CD8-positive, alpha-beta memory T cell (primary cell): ENCODE results near the gene C5orf15. TPM values are rescaled to one million over a fixed set of nuclear protein-coding genes. Genes with fewer than 3 reads are reported as not detected.

Source experiments
- CTCF ChIA-PET: fragments of 350-600 bp; sonication (Branson Sonifier 250); formaldehyde crosslinking; loops from one replicate; lab custom pipeline; 2021; ENCODE audit warnings: antibody characterized with exemption; lab: Charles Lee
- POLR2A ChIA-PET: fragments of 350-600 bp; sonication (Branson Sonifier 250); formaldehyde crosslinking; loops from one replicate; lab custom pipeline; 2021; ENCODE audit warnings: antibody characterized with exemption; lab: Charles Lee
- DNase-seq, 5 donors: peaks; one replicate each; pipeline versions ENCODE4 v3.0.0 to v3.0.0-alpha.2; 2020 to 2022; ENCODE audit warnings: mixed read lengths in 1 of 5
- H3K27ac ChIP-seq: one replicate; pipeline ENCODE4 v1.7.0; 2013; ENCODE audit warnings: low read depth, mild to moderate bottlenecking, low read length, moderate library complexity
- H3K27me3 ChIP-seq: 2 replicates; pipeline ENCODE4 v1.7.0; 2013; ENCODE audit warnings: low read length, mild to moderate bottlenecking; ENCODE audit not compliant: insufficient read depth, poor library complexity, severe bottlenecking
- H3K36me3 ChIP-seq: 2 replicates; pipeline ENCODE4 v1.7.0; 2013; ENCODE audit warnings: mild to moderate bottlenecking, low read length, moderate library complexity; ENCODE audit not compliant: insufficient read depth
- H3K4me1 ChIP-seq: 2 replicates; pipeline ENCODE4 v1.7.0; 2013; ENCODE audit warnings: mild to moderate bottlenecking, low read length, moderate library complexity; ENCODE audit not compliant: insufficient read depth
- H3K4me3 ChIP-seq: 2 replicates; pipeline ENCODE4 v1.7.0; 2013; ENCODE audit warnings: mild to moderate bottlenecking, low read length
- H3K9me3 ChIP-seq: 2 replicates; pipeline ENCODE4 v1.7.0; 2013; ENCODE audit warnings: mild to moderate bottlenecking, low read length
- H3K27ac Mint-ChIP-seq, 8 donors: one replicate each; pipeline ENCODE4 v1.8.0; 2020 to 2021; ENCODE audit warnings: mixed read lengths in 8 of 8, mild to moderate bottlenecking in 6 of 8, inconsistent platforms in 3 of 8, moderate library complexity in 3 of 8
- H3K27me3 Mint-ChIP-seq, 2 donors: one replicate each; pipeline ENCODE4 v1.8.0; 2020 to 2021; ENCODE audit warnings: mixed read lengths in 2 of 2, mild to moderate bottlenecking in 1 of 2, moderate library complexity in 1 of 2
- H3K36me3 Mint-ChIP-seq, 3 donors: one replicate each; pipeline ENCODE4 v1.8.0; 2020 to 2021; ENCODE audit warnings: mixed read lengths in 3 of 3, inconsistent platforms in 1 of 3, mild to moderate bottlenecking in 1 of 3
- H3K4me1 Mint-ChIP-seq, 3 donors: one replicate each; pipeline ENCODE4 v1.8.0; 2020 to 2021; ENCODE audit warnings: mixed read lengths in 3 of 3, inconsistent platforms in 1 of 3, mild to moderate bottlenecking in 1 of 3
- H3K4me3 Mint-ChIP-seq, 7 donors: one replicate each; pipeline ENCODE4 v1.8.0; 2020 to 2021; ENCODE audit warnings: mixed read lengths in 7 of 7, mild to moderate bottlenecking in 6 of 7, moderate library complexity in 4 of 7, inconsistent platforms in 2 of 7
- H3K9me3 Mint-ChIP-seq, 5 donors: one replicate each; pipeline ENCODE4 v1.8.0; 2020 to 2022; ENCODE audit warnings: mixed read lengths in 5 of 5, mild to moderate bottlenecking in 3 of 5, moderate library complexity in 2 of 5, inconsistent platforms in 1 of 5
- polyA plus RNA-seq: library from polyadenylated mRNA; unstranded; fragments of 300-500 nt; fragmentation: Illumina TruSeq; gene quantifications from one replicate; pipeline ENCODE4 v1.2.3, GENCODE V29; 2021
- total RNA-seq, 2 experiments: library from RNA; stranded (reverse); gene quantifications; one replicate each; pipeline ENCODE4 v1.2.3, GENCODE V29; 2021

Gene C5orf15
- total and polyA plus RNA-seq, 3 experiments from 2014 or later = 21.7 to 25.4 (median 21.8) TPM

DNA sequence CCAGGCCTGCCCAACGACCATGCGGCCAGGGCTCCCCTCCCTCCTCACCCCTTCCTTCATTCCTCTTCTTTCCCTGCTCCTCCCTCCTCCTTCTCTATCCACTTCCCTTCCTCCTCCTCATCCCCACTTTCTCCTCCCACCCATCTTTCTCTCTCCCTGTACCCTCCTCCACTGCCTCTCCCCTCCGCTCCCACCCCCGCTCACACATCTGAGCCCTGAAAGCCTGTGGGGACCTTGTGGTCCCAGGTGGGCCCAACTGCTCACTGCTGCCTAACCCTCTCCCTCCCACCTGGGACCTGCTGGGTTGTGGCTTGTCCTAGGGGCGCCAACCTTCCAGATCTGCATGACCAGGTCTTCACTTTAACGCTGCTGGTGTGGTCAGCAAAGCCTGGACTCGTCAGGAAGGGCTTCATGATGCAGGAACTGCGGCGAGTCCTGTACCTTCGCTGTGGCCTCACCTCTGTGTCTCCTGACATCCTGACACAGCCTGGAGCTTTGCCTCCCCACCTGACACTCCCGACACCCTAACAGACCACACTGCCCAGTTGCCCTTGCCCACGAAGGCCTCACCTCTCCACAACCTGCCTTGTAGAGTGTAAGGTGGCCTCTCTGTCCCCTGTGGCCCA lies 34.6 kb downstream of the C5orf15 start:
- Histone ChIP-seq H3K27me3 (no peaks in the 10 kb centered on the region), H3K36me3 (no peaks in the 10 kb centered on the region), H3K4me1 (peaks cover 18% of the 10 kb centered on the region), H3K4me3 (no peak overlapping the region), H3K9me3 (no peaks in the 10 kb centered on the region), H3K27ac (no peak overlapping the region)
- Mint-ChIP-seq H3K4me1 (peaks cover 17 to 26% (median 19%) of the 10 kb centered on the region in 3 donors), H3K36me3 (no peaks in the 10 kb centered on the region), H3K9me3 (no peaks in the 10 kb centered on the region), H3K27ac (no peak overlapping the region), H3K27me3 (no peaks in the 10 kb centered on the region), H3K4me3 (no peak overlapping the region)
- CTCF ChIA-PET = no interaction called here
- no peak for DNase-seq
- POLR2A ChIA-PET = no interaction called here

DNA sequence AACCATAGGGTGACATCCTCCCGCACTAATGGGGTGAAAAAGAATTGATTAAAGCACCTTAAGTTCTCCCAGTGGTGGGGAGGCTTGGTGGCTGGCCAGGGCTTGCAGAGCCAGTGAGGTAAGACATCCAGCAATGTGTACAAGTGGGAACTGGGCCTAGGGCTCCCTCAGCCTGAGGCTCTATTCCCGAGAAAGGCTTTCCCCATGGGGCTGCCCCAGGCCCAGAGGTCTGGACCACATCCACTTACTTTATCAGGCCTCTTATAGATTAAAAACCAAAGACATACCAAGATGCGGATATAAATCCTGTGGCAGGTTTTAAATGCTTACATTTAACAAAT lies 35.3 kb downstream of the C5orf15 start:
- H3K4me1 ChIP-seq = peaks cover 18% of the 10 kb centered on the region
- Mint-ChIP-seq H3K27me3 (no peaks in the 10 kb centered on the region), H3K9me3 (no peaks in the 10 kb centered on the region), H3K36me3 (no peaks in the 10 kb centered on the region), H3K4me1 (peaks cover 17 to 26% (median 19%) of the 10 kb centered on the region in 3 donors), H3K4me3 (no peak overlapping the region), H3K27ac (no peak overlapping the region)
- peak overlapping the region; percentile 20 for H3K27ac ChIP-seq
- H3K36me3 ChIP-seq = no peaks in the 10 kb centered on the region
- ChIA-PET CTCF (no interaction called here), POLR2A (no interaction called here)
- no peaks in the 10 kb centered on the region for H3K9me3 ChIP-seq
- DNase-seq = no peak
- H3K27me3 ChIP-seq = no peaks in the 10 kb centered on the region
- H3K4me3 ChIP-seq = no peak overlapping the region

DNA sequence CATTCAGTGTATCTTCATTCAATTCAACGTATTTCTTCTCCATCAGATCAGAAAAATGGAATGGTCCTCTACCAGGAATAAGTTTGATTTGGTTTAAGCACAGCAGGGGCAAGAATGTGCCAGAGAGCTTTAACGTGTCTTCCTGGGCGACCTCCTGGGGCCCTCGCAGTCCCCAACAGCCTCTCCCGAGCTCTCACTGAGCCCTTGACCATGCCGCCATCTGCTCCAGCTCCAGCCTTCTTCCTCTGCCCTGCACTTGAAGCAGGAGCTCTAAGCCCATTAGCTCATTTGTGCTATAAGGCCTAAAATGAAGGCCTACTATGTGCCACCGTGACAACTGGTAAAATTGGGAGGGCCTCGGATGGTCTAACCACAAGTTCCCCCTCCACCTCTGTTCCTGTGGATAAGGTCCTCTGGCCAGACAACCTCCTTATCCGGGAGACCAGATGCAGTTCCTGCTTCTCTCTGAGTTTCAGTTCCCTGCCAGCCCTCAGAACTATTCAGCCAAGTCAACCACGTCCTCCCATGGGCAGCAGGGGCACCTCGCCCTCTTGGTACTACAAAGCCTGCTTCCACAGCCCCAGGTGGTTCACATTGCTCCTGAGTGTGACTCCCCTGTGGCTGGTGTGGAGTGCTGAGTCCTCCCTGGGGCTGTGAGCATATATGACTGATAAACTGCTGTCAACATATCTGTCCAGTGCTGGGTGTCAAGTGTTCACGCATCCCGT lies 35.8 kb downstream of the C5orf15 start:
- ChIA-PET POLR2A (no interaction called here), CTCF (no interaction called here)
- Histone ChIP-seq H3K4me3 (no peak overlapping the region), H3K27ac (peak overlapping the region; percentile 20), H3K4me1 (peaks cover 18% of the 10 kb centered on the region), H3K36me3 (no peaks in the 10 kb centered on the region), H3K27me3 (no peaks in the 10 kb centered on the region), H3K9me3 (no peaks in the 10 kb centered on the region)
- H3K27ac Mint-ChIP-seq = peak overlapping the region in 2 of 8 donors; percentile 11 to 51
- no peak overlapping the region for H3K4me3 Mint-ChIP-seq
- no peaks in the 10 kb centered on the region for H3K36me3 Mint-ChIP-seq
- no peaks in the 10 kb centered on the region for H3K27me3 Mint-ChIP-seq
- peaks cover 17 to 26% (median 19%) of the 10 kb centered on the region in 3 donors for H3K4me1 Mint-ChIP-seq
- DNase-seq = no peak
- no peaks in the 10 kb centered on the region for H3K9me3 Mint-ChIP-seq

DNA sequence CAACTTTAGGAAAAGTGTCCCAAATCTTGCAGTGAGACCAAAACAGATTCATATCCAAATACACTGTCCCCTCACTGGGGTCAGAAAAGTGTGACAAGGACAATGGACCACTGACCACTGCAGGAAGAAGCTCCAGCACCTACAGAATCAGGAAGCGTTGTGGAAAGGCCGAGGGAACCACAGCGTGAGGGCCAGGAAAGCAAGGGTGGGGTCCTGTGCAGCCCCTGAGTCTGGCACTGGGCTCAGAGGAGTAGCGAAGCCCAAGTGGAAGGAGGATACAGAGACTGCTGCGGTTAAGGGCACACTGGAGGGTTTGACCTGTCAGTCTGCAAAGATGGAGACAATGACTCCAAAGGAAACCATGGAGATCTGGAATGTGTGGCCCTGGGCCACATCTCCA lies 36.9 kb downstream of the C5orf15 start:
- Mint-ChIP-seq H3K27me3 (no peaks in the 10 kb centered on the region), H3K4me3 (no peak overlapping the region), H3K4me1 (peaks cover 17 to 26% (median 19%) of the 10 kb centered on the region in 3 donors), H3K36me3 (no peaks in the 10 kb centered on the region), H3K27ac (peak overlapping the region in 4 of 8 donors; percentile 36 to 91 (median 70)), H3K9me3 (no peaks in the 10 kb centered on the region)
- Histone ChIP-seq H3K4me3 (no peak overlapping the region), H3K4me1 (peaks cover 18% of the 10 kb centered on the region), H3K36me3 (no peaks in the 10 kb centered on the region), H3K9me3 (no peaks in the 10 kb centered on the region), H3K27ac (no peak overlapping the region), H3K27me3 (no peaks in the 10 kb centered on the region)
- ChIA-PET CTCF (no interaction called here), POLR2A (interaction anchor here (1.2 kb wide), 1 partner anchor 74 kb away, joined by 4 read pairs; the partner anchor contains the start of gene VDAC1)
- DNase-seq = no peak

DNA sequence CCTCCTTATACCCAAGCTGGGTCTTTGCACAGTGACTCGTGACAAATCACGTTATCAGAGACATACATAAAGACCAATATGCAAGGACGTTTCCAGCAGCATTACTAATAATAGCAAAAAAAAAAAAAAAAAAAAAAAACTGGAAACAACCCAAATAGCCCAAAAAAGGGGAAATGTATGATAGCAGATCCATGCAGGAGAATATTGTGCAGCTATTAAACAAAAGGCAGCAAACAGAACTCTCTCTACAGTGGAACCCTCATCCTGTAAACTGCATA lies 37.7 kb downstream of the C5orf15 start:
- Mint-ChIP-seq H3K9me3 (no peaks in the 10 kb centered on the region), H3K27ac (peak overlapping the region; percentile 48 to 98 (median 92)), H3K4me1 (peaks cover 17 to 26% (median 19%) of the 10 kb centered on the region in 3 donors), H3K27me3 (no peaks in the 10 kb centered on the region), H3K36me3 (no peaks in the 10 kb centered on the region), H3K4me3 (peak overlapping the region; percentile 65 to 92 (median 84))
- peak overlapping the region; percentile 52 for H3K27ac ChIP-seq
- ChIA-PET POLR2A (interaction anchor here (1.2 kb wide), 1 partner anchor 74 kb away, joined by 4 read pairs; the partner anchor contains the start of gene VDAC1), CTCF (interaction anchor here (1.3 kb wide), 1 partner anchor 11 kb away, joined by 3 read pairs; no protein-coding TSS in a partner anchor)
- no peaks in the 10 kb centered on the region for H3K27me3 ChIP-seq
- H3K9me3 ChIP-seq = no peaks in the 10 kb centered on the region
- H3K36me3 ChIP-seq = no peaks in the 10 kb centered on the region
- peak overlapping the region; percentile 51 for H3K4me3 ChIP-seq
- peaks cover 18% of the 10 kb centered on the region for H3K4me1 ChIP-seq
- DNase-seq = no peak

DNA sequence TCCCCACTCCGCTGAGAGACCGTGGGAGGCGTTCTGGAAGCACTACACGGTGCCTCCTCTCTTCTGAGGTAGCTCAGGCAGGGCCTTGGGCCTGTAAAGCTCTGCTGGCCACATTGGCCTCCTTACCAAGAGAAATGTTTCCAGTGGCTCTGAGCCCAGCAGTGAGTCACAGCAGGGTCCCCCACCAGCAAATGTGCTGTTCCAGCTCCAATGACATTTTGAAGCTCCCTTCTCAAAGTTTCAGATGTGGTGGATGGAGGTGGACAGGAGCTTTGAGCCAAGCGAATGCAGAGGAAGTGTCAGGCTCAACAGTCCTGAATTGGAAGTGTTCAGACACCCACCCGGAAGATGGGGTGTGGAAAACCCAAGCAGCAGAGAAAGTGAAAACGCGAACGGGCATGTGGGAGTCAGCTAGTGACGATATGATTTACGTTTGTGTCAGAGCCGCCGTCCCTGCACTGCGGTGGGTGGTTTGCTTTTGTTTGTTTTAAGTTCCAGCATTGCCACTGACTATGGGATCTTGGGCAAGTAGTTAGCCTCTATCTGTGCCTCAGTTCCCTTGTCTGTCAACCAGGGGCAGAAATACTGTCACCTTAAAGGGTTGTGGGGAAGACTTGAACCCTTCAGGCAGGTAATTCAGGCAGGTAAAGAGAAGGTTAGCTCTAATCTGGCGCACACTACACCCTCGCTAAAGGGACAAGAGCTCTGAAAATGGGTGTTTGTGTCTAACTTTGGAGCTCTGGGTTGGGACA lies 38.2 kb downstream of the C5orf15 start:
- no peaks in the 10 kb centered on the region for H3K9me3 Mint-ChIP-seq

DNA sequence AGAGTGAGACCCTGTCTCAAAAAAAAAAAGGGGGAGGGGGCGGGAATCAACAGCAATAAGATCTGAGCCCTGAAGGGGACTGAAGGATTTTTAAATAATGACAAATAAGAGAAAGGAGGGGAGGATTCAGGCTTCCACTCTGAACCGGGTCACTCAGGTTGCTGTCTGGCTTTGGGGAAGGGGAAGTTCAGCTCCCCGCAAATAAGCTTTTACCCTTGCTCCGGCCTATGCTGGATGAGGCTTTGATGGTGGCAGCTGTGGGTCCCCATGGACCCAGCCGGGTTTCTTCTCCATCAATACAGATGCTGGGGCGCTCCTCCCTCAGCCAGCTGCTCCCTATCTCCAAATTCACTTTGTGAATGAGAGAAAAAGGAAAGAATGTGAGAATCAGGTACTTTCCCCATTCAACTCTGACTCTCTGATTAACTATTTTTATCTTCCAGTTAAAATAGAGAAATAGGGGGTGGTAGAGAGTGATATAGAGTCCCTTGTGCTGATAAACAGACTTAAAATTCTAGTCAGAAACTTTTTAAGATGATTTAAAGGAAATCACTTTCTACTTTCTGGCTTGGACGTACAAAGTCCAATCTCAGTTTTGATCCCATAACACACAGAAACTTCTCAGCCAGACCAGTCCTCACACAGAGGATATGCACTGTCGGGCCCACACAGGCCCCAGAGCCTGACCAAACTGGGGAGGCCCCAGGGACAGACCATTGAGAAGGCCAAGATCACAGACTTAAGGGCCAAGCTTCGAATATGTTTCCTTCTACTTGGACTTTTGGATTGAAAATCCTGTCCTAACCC lies 39.6 kb downstream of the C5orf15 start:
- no peaks in the 10 kb centered on the region for H3K9me3 Mint-ChIP-seq
- peaks cover 17 to 26% (median 19%) of the 10 kb centered on the region in 3 donors for H3K4me1 Mint-ChIP-seq
- peaks cover 2 to 10% of the 10 kb centered on the region in 2 donors for H3K27me3 Mint-ChIP-seq
- DNase-seq = no peak
- ChIA-PET CTCF (no interaction called here), POLR2A (no interaction called here)
- peak overlapping the region in 1 of 7 donors; percentile 26 for H3K4me3 Mint-ChIP-seq
- no peak overlapping the region for H3K27ac ChIP-seq
- no peaks in the 10 kb centered on the region for H3K9me3 ChIP-seq
- no peak overlapping the region for H3K4me3 ChIP-seq
- peak overlapping the region; percentile 48 to 95 (median 82) for H3K27ac Mint-ChIP-seq
- no peaks in the 10 kb centered on the region for H3K36me3 ChIP-seq
- H3K27me3 ChIP-seq = no peaks in the 10 kb centered on the region
- H3K36me3 Mint-ChIP-seq = no peaks in the 10 kb centered on the region
- peaks cover 18% of the 10 kb centered on the region for H3K4me1 ChIP-seq

More for the DNA sequence above, 38.2 kb downstream of the C5orf15 start:
- H3K4me1 Mint-ChIP-seq = peaks cover 17 to 26% (median 19%) of the 10 kb centered on the region in 3 donors
- peaks cover 0 to under 1% of the 10 kb centered on the region in 2 donors for H3K27me3 Mint-ChIP-seq
- Histone ChIP-seq H3K27ac (peak overlapping the region; percentile 52), H3K9me3 (no peaks in the 10 kb centered on the region), H3K4me3 (peak overlapping the region; percentile 51), H3K36me3 (no peaks in the 10 kb centered on the region), H3K27me3 (no peaks in the 10 kb centered on the region), H3K4me1 (peaks cover 18% of the 10 kb centered on the region)
- no peaks in the 10 kb centered on the region for H3K36me3 Mint-ChIP-seq
- ChIA-PET POLR2A (interaction anchor here (1.2 kb wide), 1 partner anchor 75 kb away, joined by 4 read pairs; the partner anchor contains the start of gene VDAC1), CTCF (interaction anchor here (1.3 kb wide), 1 partner anchor 11 kb away, joined by 3 read pairs; no protein-coding TSS in a partner anchor)
- H3K4me3 Mint-ChIP-seq = peak overlapping the region; percentile 65 to 92 (median 84)
- peak; percentile 13 to 64 (median 61) for DNase-seq
- H3K27ac Mint-ChIP-seq = peak overlapping the region; percentile 48 to 98 (median 92)
